Astrocyte (in vitro differentiated cells and primary cell): Measurements from ENCODE around the gene USH1C.

Experiments used
- CTCF ChIP-seq: IDR thresholded peaks from 2 replicates; pipeline ENCODE4 v1.5.1; 2011; ENCODE audit warnings: low read depth, mild to moderate bottlenecking, inconsistent platforms, low read length, moderate library complexity; ENCODE audit not compliant: insufficient read depth
- EZH2 ChIP-seq: IDR thresholded peaks from 2 replicates; pipeline ENCODE4 v1.6.1; 2012; ENCODE audit warnings: mild to moderate bottlenecking, low read length, inconsistent platforms; ENCODE audit not compliant: insufficient read depth

DNA sequence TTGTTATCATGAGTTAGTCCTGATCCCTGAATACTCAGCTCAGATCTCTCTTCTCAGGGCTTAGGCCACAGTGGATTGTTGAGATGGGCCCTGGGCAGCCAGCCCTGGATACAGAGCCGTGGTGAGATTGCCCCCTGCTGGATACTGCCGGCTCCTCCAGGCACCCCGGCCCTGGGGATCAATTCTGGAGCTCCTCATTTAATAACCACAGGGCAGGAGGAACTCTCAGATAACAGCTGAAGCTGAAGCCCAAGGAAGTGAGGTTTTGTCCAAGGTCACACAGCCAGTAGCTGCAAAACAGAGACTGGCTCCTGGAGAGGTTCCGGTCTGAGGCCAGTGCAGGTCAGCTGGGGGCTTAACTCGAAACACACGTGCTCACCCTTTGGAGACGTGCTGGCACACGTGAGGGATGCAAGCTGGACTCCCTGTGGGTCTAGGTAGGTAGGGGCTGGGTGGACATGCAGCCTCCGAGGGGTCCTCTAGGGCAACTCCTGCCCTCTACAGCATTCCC, 16.0 kb downstream of the USH1C start:
- no peak for TF ChIP-seq EZH2
- TF ChIP-seq CTCF: peak; percentile 55
